Panc1 (cell line): ENCODE results near the gene PDZK1IP1.
"Not testable (repeated sequence)": the region's sequence is repeated elsewhere in the genome, so short reads cannot be mapped to it uniquely, and the experiment has no call there.

ENCODE experiments used
- POLR2AphosphoS5 ChIP-seq: IDR thresholded peaks from 2 replicates; pipeline ENCODE4 v1.6.1; 2012; ENCODE audit warnings: mild to moderate bottlenecking, low read depth, low read length, moderate library complexity
- SIN3A ChIP-seq: IDR thresholded peaks from 2 replicates; pipeline ENCODE4 v1.6.1; 2012; ENCODE audit warnings: low read depth, mild to moderate bottlenecking, low read length, moderate library complexity, borderline replicate concordance; ENCODE audit not compliant: insufficient read depth
- TCF7L2 ChIP-seq: IDR thresholded peaks from 2 replicates; pipeline ENCODE4 v1.6.1; 2011; ENCODE audit warnings: mild to moderate bottlenecking, low read depth, low read length, inconsistent platforms
- TF ChIP-seq, protein P1 (sequence below): fragments of 450-650 bp; IDR thresholded peaks from 2 replicates; pipeline ENCODE4 v1.5.1; 2017; ENCODE audit warnings: mild to moderate bottlenecking

DNA sequence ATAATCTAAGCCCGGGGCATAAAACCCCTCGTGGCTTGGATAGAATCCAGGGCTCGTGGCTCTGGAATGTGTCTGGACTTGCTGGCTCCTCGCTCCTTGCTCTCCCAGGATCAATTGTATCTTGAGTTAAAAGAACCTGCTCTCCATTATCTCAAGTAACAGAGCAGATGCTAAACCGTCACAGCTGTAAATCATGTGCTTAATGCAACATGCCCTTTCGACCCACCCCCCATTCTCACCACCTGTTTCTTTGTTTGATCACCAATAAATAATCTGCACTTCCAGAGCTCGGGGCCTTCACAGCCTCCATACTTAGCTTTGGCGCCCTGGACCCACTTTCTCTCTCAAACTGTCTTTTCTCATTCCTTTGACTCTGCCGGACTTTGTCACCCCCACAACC lies 40.7 kb downstream of the PDZK1IP1 start:
- TF ChIP-seq, protein P1, sequence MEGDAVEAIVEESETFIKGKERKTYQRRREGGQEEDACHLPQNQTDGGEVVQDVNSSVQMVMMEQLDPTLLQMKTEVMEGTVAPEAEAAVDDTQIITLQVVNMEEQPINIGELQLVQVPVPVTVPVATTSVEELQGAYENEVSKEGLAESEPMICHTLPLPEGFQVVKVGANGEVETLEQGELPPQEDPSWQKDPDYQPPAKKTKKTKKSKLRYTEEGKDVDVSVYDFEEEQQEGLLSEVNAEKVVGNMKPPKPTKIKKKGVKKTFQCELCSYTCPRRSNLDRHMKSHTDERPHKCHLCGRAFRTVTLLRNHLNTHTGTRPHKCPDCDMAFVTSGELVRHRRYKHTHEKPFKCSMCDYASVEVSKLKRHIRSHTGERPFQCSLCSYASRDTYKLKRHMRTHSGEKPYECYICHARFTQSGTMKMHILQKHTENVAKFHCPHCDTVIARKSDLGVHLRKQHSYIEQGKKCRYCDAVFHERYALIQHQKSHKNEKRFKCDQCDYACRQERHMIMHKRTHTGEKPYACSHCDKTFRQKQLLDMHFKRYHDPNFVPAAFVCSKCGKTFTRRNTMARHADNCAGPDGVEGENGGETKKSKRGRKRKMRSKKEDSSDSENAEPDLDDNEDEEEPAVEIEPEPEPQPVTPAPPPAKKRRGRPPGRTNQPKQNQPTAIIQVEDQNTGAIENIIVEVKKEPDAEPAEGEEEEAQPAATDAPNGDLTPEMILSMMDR: not testable (repeated sequence)
- TF ChIP-seq POLR2AphosphoS5, SIN3A, TCF7L2: not testable (repeated sequence)
